ENCODE measurements around the gene BHLHA9.

GRCh38 chr17:1229349-1229899, 40.8 kb upstream of the BHLHA9 start:
- TF ChIP-seq FOXK2 (IDR thresholded peaks at IDR 0.05) (no peak), SP1 (IDR thresholded peaks at IDR 0.05) (no peak), ZNF384 (IDR thresholded peaks at IDR 0.05) (no peak), HDGF (IDR thresholded peaks at IDR 0.05; ENCODE audit: borderline replicate concordance) (no peak), LEF1 (IDR thresholded peaks at IDR 0.05; ENCODE audit: borderline replicate concordance) (no peak), FOXM1 (IDR thresholded peaks at IDR 0.05; ENCODE audit: borderline replicate concordance) (no peak), FOXA1 (IDR thresholded peaks at IDR 0.05) (no peak), TARDBP (IDR thresholded peaks at IDR 0.05) (no peak), CTBP1 (IDR thresholded peaks at IDR 0.05; ENCODE audit: borderline replicate concordance) (no peak), BHLHE40 (IDR thresholded peaks at IDR 0.05; ENCODE audit: borderline replicate concordance) (no peak), ARNT (IDR thresholded peaks at IDR 0.05) (no peak), PKNOX1 (IDR thresholded peaks at IDR 0.05) (no peak), L3MBTL2 (conservative IDR thresholded peaks at IDR 0.05) (no peak)
